ENCODE results near the gene CCIN.
"Not testable (repeated sequence)": the region's sequence is repeated elsewhere in the genome, so short reads cannot be mapped to it uniquely, and the experiment has no call there.

Gene CCIN

DNA sequence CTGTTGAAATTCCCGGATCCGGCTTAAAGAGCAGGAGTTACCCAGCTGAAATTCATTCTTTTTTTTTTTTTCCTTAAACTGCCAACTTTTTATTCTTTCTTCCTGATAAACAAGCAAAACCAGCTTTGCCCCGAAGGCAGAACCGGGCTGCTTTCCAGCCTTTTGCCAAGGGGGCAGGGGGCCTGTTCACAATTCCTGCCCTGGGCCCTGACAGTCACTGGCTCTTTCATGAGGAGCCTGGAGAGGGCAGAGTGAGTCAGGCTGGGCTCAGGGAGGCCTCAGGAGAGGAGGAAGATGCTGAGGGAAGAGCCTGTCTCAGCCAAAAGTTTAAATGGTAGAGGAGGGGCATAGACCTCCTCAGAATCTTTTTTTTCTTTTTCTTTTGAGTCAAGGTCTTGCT is 27.9 kb upstream of the CCIN start:
- DNase-seq: no peak

DNA sequence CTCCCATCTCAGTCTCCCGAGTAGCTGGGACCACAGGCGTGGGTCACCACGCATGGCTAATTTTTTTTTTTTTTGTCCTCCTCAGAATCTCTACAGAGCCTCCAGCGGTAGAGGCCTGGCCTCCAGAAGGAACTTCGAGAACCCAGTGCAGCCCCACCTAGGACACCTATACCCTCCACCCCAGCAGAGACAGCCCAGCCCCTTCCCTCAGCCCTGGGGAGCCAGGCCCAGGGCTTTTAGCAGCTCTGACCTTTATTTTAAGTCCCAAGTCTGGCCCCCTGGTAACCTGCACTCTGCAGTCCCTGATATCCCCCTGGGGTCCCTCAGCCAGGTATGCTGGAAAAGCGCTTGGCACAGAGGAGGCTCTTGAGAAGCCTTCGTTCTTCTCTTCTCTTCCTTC is 27.4 kb upstream of the CCIN start:
- DNase-seq: no peak

DNA sequence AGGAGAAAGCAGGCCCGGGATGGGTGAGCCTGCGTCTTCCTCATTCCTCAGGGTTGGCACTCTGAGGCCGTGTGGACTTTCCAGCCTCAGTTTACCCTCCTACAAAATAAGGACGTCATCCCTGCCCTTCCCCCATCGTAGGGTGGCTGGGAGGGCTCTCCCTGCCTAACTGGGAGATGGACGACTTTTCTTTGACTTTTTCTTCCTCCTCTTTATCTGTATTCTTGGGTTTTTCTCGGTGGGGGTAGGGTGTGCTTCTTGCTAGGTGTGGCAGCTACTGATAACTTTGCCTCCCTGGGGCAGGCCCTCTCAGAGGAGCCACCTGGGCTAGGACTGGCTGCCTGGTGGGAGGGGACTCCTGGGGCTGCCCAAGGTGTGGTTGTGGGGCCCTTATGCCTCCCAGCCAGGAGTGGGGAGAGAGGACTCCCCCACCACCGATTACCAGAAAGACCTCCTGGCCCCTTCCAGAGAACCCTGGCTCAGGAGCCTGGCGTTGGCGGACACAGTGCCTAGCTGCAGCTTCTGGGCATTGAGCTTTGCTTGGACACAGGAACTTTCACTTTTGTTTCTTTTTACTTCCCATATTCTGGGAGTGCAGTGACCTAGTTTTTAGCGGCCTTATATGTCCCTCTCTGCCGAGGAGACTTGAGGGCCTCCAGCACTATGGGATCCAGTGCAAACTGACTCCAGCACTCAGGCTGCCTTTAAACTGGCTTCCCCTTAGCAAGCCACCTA is 26.5 kb upstream of the CCIN start:
- DNase-seq: no peak

DNA sequence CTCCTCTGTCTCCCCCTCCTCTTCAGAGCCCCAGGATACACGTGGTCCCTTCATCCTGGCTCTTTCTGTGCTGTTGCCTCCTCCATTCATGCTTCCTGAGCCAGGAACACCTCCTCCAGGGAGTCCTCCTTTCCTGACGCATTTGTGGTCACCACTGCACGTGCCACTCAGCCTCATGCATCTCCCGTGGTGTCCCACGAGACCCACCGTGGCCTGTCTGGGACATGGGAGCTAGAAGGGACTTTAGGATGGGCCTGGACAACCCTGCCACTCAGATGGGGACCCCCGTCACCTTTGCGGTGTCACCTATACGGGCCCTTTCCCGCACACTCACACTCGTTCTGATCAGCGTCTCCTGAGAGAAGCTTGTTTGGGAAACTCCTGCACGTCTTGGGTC is 25.9 kb upstream of the CCIN start:
- no peak for DNase-seq

DNA sequence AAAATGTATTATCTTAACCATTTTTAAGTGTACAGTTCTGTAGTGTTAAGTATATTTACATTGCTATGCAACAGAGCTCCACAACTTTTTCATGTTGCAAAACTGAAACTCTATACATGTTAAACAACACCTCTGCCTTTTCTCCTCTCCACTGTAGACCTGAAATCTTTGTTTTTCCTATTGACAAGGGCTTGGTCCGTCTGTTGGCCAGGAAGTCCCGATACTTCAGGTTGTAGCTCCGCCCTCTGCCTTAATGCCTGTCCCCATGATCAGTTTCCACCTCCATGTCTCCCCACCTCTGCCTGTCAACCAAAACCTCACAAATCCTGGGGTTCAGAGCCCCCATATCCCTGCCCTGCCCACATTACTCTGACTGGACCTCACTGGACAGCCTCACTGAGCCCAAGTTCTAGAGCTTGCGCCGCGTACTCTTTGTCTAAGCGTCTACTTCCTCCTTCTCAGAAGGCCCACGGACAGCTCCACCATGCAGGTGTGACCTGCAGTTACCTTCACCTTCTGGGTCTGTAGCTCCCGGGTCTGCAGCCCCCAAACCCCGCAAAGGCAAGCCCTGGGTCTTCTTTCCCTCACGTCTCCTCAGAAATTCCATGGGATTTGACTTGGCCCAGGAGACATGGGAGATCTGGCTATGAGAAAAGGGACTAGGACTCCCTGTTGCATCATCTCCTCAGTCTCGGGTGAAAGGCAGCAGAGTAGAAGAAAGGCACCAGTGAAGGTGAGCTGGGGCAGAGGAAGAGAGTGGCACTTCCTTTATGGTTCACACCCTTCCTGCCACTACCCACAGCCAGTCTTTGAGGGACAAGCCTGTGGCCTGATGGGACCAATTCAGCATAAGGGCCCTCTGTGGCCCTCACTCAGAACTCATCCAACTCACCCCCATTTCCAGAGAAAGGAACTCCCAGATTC is 24.6 kb upstream of the CCIN start:
- DNase-seq: no peak

DNA sequence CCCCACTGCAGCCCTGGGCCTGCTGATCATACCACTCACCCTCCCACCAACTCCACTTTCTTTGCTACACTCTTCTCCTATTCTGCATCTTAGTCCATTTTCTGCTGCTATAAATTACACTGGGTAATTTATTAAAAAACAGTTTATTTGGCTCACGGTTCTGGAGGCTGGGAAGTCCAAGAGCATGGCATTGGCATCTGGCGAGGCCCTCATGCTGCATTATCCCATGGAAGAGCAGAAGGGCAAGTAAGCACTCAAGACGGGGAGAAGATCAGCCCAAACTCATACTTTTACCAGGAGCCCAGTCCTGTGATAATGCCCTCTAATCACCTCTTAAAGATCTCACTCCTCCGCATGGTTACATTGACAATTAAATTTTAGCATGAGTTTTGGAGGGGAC is 23.2 kb upstream of the CCIN start:
- no peak for DNase-seq

DNA sequence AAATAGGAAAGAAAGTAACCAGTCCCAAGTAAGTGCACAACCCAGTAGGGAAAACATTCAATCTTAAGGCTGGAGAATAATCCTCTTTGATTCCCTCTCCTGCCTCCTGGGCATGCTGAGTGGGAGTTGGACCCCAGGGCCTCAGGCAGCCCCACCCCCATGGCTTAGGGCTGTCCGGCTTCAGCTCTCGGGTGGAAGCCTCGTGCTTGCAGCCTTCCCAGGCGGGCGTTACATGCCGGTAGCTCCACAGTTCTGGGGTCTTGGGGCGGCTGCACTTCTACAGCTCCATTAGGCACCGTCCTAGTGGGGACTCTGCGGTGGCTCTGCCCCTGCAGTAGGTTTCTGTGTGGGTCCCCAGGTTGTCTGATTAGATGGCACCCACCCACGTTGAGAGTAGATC is 22.5 kb upstream of the CCIN start:
- no peak for DNase-seq

DNA sequence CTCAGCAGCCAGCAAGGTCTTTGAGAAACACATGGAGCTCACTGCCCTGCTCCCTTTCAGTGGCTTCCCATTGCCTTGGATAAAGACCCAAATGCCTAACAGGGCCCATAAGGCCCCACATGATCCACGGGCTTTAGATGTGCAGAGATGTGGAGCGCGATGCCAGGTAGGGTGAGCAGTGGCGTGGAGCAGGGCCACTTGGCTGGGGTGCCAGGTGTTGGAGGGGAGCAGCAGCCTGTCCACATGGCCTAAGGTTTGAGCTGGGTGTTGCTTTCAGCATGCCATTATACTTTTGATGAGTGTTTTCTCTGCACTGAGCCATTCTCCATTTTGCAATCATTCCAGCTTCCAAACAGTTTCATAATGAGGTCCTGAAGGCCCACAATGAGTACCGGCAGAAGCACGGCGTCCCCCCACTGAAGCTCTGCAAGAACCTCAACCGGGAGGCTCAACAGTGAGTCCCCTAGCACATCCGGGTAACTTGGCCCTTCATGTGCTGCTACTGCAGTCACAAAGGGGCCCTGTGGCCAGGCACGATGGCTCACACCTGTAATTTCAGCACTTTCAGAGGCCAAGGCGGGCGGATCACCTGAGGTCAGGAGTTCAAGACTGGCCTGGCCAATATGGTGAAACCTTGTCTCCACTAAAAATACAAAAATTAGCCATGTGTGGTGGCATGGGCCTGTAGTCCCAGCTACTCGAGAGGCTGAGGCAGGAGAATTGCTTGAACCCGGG is 21.6 kb upstream of the CCIN start:
- DNase-seq: no peak

DNA sequence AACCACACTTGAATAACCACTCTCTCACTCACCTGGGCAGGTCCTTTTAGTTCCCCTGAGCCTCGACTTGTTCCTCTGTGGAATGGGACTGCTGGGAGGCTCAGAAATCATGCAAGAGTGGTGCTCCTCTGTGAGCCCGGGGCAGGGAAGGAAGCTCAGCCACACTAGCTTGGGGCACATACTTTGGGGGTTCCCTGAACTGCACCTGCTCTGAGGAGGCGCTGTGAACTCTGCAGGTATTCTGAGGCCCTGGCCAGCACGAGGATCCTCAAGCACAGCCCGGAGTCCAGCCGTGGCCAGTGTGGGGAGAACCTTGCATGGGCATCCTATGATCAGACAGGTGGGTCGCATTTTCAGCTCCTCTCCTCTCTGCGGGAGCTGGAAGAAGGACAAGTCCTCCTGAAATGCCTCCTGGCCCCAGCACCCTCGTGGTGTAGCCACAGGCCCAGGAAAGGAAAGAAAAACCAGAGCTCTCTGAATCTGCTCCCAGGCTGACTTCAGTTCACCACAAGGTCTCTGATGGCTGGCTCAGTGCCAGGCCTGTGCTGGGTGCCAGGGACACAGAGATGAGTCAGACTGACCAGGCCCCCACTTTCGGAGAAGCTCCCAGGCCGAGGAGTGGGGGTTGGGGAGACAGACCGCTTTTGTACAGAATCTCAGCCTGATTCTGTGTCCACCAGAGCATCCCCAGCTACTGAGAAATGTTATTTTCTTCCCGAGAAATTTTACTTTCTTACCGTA is 20.7 kb upstream of the CCIN start:
- peak; percentile 34 for DNase-seq

DNA sequence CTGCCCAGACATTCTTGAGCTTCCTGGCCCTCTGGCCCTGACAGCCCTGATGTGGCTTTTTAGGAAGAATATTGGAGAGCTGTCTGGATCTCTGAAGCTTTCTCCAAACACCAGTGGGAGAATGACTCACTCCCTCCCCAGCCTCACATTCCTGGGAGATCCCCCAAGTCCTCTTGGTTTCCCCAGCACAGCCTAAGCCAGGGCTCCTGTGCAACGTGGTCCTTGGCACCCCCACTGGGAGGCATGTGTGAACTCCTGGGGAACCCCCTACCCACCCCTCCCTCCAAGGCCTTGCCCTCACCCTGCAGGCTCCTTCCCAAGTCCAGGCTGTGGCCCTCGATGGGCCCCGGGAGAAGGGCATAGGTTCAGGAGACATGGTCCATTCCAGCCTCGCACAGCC is 20.0 kb upstream of the CCIN start:
- no peak for DNase-seq

DNA sequence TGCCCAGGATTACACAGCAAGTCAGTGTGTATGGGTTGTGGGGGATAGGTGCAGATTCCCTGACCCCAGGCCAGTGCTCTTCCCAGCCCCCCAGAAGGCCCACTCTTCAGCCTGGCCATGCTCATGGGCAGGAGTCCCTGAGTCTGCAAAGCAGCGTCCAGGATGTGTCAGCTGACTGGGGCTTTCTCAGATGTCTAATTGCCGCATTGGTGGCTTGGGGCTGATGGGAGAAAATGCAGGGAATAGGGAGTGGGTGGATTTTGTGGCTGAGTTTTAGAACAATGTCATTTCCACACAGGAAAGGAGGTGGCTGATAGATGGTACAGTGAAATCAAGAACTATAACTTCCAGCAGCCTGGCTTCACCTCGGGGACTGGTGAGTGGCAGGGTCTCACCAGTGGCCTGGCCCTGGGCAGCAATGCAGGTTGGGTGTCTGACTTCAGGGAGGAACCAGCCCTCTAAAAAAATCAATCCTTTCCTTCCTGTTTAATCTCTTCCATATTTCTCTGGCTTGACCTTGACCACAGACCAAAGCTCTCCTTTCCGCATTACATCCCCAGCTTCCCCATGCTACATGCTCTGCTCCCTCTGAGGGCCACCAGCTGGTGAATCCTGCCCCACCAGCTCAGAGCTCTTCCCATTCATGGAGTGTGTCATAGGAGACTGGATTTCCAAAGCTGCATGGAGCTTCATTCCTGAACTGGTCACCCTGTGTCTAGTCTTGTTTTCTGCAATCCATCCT is 18.4 kb upstream of the CCIN start:
- DNase-seq: no peak

DNA sequence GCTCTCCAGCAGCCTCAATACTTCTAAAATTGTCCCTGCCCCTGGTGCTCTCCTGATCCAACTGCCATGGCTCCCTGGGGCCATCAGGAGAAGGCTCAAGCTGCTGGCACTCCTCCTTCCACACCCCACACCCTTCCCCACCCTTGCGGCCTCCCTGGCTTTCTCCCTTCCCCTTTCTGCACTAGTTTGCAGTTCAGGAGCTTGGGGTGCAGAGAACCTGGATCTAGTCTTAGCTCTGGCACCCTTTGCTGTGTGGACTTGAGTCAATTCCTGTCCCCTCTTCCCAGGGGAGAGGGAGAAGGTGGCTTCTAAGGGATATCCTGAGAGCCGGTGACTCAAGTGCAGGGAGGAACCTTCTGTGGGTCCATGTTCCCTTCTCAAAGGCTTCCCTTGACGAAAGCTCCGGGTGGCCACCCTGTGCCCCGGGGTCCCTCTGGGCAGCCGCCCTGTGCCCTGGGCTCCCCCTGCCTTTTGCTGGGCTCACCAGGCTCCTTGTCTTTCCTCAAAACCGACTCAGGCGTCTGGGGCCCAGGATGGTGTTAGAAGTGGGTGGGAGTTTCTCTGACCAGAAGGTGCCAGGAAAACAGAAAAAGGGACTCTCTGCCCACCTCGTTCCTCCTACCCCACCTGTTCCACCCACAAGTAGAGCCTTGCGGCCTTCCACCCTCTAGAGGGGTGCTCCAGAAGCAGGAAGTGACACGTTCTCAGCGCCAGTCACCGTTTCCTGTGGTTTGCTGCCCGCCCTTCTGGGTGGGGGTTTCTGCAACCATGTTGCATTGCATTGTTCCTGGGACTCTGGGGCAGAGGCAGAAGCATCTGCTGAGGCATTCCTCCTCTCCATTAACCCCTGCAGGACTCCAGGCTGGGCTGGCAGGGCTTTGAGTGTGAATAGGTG is 17.6 kb upstream of the CCIN start:
- peak; percentile 82 for DNase-seq

DNA sequence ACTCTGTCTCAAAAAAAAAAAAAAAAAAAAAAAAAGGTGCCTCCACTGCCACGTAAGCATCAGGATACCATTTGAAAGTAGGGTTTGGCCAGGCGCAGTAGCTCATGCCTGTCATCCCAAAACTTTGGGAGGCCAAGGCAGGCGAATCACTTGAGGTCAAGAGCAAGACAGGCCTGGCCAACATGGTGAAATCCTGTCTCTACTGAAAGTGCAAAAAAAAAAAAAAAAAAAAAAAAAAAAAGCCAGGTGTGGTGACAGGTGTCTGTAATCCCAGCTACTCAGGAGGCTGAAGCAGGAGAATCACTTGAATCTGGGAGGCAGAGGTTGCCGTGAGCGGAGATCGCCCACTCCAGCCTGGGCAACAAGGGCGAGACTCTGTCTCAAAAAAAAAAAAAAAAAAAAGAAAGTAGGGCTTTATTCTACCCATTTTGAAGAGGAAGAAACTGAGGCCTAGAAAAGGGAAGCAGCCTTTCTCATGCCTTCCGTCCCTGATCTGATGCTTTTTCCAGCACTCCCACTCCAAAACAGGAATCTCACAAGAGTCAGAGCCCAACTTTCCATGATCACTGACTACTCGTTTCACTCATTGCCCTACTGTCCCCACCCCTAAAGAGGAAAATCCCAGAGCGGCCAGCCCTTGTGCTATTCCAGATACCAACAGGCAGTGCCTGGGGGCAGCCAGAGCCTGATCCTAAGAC is 16.3 kb upstream of the CCIN start:
- no peak for DNase-seq

DNA sequence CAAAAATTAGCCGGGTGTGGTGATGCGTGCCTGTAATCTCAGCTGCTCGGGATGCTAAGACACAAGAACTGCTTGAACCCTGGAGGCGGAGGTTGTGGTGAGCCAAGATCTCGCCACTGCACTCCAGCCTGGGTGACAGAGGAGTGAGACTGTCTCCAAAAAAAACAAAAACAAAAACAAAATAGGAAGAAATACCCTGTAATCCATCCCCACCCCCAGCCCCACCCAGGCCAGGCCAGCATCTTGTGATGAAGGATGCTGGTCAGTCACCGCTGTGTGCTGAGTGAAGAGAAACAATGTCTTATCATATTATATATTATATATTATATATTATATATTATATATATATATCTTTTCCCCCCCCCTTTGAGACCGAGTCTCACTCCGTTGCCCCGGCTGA is 15.4 kb upstream of the CCIN start:
- no peak for DNase-seq

DNA sequence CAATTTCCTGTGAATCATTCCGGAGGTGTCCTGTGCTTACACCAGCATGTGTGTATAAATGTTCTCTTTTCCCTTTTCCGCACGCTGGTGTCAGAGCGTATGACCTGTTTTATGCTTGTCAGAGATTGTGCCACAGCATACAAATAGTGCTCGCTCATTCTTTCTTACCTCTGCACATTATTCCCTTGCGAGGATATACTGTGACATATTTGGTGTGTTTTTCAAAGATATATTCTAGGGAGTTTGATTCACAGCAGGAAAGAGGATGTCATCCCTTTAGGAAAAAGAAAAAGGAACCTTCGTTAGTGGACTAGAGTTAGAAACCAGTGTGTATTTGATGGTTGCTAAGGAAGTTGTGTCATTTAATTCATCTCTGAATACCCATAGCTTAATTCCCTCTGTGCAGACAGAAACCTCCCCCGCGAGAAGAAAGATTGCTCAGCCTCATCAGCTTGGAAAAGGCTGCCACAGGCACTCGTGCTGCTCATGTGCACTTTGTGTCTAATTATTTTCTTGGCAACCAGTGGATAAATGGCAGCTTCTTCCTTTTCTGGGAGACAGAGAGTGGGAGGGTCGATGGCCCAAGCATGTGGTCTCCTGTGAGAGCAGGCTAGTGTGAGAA is 14.7 kb upstream of the CCIN start:
- no peak for DNase-seq

DNA sequence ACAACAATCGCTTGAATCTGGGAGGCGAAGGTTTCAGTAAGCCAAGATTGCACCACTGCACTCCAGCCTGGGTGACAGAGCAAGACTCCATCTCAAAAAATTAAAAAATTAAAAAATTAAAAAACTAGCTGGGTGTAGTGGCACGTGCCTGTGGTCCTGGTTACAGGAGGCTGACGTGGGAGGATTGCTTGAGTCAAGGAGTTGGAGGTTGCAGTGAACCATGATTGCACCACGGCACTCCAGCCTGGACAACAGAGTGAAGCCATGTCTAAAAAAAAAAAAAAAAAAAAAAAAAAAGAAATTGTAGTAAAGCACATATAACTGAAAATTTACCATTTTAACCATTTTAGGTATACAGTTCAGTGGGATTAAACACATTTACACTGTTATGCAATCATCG is 13.1 kb upstream of the CCIN start:
- DNase-seq: no peak

DNA sequence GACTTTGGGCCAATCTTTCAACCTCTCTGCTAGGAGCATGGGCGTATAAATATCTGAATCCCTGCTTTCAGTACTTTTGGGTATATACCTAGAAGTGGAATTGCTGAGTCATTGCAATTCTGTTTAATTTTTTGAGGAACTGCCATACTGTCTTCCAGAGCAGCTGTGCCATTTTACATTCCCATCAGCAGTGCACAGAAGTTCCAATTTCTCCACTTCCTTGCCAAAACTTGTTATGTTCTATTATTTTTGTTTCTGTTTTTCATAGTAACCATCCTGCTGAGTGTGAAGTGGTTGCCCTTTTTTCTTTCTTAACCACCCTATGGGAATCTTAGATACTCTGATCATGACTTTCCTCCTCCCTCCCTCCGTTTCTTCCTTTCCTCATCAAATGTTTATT is 11.1 kb upstream of the CCIN start:
- DNase-seq: no peak

DNA sequence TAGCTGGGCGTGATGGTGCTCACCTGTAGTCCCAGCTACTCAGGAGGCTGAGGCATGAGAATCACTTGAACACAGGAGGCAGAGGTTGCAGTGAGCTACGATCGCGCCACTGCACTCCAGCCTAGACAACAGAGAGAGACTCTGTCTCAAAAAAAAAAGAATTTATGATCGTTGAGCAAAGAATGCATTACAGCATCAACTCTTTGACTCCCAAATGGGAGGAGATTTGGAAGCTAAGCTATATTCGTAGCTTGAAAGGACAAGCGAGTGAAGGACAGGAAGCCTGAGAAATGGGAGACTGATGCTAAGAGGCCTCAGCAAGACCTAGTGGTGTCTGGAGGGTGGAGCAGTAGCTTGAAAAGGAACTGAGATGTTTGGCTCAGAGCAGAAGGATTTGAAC is 10.3 kb upstream of the CCIN start:
- no peak for DNase-seq

DNA sequence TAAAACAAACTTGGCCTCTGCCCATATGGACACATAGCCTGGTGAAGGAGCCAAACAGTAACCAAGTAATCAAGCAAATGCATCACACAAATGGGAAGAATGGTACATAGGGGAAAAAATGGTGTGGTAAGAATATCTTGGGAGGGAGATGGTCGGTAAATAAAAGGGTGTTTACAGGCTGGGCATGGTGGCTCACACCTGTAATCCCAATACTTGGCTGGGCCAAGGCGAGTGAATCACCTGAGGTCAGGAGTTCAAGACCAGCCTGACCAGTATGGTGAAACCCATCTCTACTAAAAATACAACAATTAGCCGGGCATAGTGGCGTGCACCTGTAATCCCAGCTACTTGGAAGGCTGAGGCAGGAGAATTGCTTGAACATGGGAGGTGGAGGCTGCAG is 9.7 kb upstream of the CCIN start:
- DNase-seq: not testable (repeated sequence)

DNA sequence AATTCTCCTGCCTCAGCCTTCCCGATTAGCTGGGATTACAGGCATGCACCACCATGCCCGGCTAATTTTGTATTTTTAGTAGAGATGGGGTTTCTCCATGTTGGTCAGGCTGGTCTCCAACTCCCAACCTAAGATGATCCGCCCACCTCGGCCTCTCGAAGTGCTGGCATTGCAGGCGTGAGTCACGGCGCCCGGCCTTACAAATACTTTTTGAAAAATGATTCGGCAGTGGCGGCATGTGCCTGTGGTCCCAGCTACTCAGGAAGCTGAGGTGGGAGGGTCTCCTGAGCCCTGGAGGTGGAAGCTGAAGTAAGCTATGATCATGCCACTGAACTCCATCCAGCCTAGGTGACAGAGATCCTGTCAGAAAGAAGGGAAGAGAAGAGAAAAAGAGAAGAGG is 9.1 kb upstream of the CCIN start:
- not testable (repeated sequence) for DNase-seq

All from activated naive CD4-positive, alpha-beta T cell treated with anti-CD3 and anti-CD28 coated beads, Interleukin-2, amount 50 U/mL, for 16 hours (primary cell).